Measurements from ENCODE around the gene XRCC4. TPM values are rescaled to one million over a fixed set of nuclear protein-coding genes. Genes with fewer than 3 reads are reported as not detected.

The XRCC4 gene
- total RNA-seq, 1 experiment from 2014 or later, result 24.6 TPM

DNA sequence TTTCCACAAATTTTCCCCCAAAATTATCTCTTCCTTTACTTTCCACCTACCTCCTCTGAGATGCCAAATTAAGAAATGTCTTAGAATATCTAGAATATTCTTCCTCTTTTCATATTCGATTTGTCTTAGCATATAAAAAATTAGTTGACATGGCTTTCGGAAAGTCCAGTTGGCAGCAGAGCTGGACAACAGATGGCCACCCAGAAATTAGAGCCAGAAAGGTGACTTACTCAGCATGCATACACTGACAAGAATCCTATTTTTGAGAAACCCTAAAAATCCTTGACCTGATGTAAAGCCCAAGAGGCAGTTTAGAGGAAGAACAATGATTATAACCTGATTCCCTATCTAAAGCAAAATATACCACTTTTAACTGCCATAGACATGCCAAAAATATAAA, 22.2 kb upstream of the XRCC4 start:
- Histone ChIP-seq H3K9ac (ENCODE audit: low read length) (no peak overlapping the region), H3K9me3 (ENCODE audit: control insufficient read depth in 1 of 2, insufficient read depth in 1 of 2, low read depth in 1 of 2, low read length in 2 of 2) (no peaks in the 10 kb centered on the region), H3K27me3 (ENCODE audit: insufficient read depth, low read length) (no peaks in the 10 kb centered on the region), H3K4me1 (ENCODE audit: control insufficient read depth in 1 of 2, insufficient read depth in 2 of 2, low read length in 2 of 2) (no peaks in the 10 kb centered on the region), H4K20me1 (ENCODE audit: insufficient read depth) (no peaks in the 10 kb centered on the region), H3K27ac (ENCODE audit: low read depth, low read length) (no peak overlapping the region), H3K4me2 (ENCODE audit: low read length) (no peak overlapping the region), H3K79me2 (ENCODE audit: insufficient read depth, low read length) (peaks cover 55% of the 10 kb centered on the region), H3K4me3 (replicated peaks in 1 of 2; ENCODE audit: low read depth in 1 of 2, low read length in 2 of 2) (no peak overlapping the region), H3K9me2 (ENCODE audit: insufficient read depth) (no peaks in the 10 kb centered on the region), H3K36me3 (ENCODE audit: control insufficient read depth in 1 of 2, insufficient read depth in 2 of 2, low read length in 2 of 2) (peaks cover 7 to 9% of the 10 kb centered on the region in 2 experiments; a peak in 2 of 4 replicates), H2AFZ (ENCODE audit: low read depth, low read length, poor library complexity, severe bottlenecking) (no peak overlapping the region)
- DNase-seq (ENCODE audit: low read depth, low spot score) (no peak), ATAC-seq (no peak)
- RAD21 ChIA-PET (ENCODE audit: low non-redundant PET in 1 of 2, low total read pairs in 2 of 2, uncharacterized antibody in 2 of 2, unreplicated experiment in 2 of 2), result no interaction called here
- intact Hi-C loops (cut with micrococcal nuclease), result no loop called here
- no TSS peak for BruUV-seq (replicated peaks)
- no peak for TF ChIP-seq FOSL1 (IDR thresholded peaks at IDR 0.05; ENCODE audit: low read depth)
- POLR2A ChIA-PET, result interaction anchor here (1.2 kb wide), 1 partner anchor 23 kb away, joined by 3 read pairs; the partner anchor contains the start of genes TMEM167A and XRCC4
- CTCF ChIA-PET, result no interaction called here

DNA sequence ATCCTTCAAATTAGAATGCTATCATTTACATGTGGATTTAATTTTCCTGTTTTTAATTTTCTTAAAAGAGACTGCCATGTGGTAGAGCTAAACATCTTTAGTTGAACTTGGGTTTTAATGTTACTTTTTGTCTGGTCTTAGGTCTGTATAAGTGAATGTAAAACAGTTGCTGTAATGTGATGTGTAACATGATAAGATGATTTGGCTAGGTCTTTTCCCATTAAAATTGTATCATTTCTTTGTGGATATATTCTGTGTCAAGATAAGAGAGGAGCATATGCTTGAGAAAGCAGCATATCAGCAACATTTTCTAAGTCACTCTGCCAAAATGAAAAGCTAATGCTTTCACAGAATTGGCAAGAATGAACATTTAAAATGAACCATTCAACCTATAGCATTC, 18.6 kb upstream of the XRCC4 start:
- no peak overlapping the region for H2AFZ ChIP-seq (ENCODE audit: low read depth, low read length, poor library complexity, severe bottlenecking)
- BruUV-seq (replicated peaks), result no TSS peak
- H3K79me2 ChIP-seq (ENCODE audit: insufficient read depth, low read length), result peaks cover 87% of the 10 kb centered on the region
- no peaks in the 10 kb centered on the region for H3K9me3 ChIP-seq (ENCODE audit: control insufficient read depth in 1 of 2, insufficient read depth in 1 of 2, low read depth in 1 of 2, low read length in 2 of 2)
- H3K36me3 ChIP-seq (ENCODE audit: control insufficient read depth in 1 of 2, insufficient read depth in 2 of 2, low read length in 2 of 2), result peaks cover 5 to 29% of the 10 kb centered on the region in 2 experiments; a peak in 2 of 4 replicates
- ATAC-seq, result no peak
- H3K4me3 ChIP-seq (replicated peaks in 1 of 2; ENCODE audit: low read depth in 1 of 2, low read length in 2 of 2), result no peak overlapping the region
- H3K4me2 ChIP-seq (ENCODE audit: low read length), result no peak overlapping the region
- POLR2A ChIA-PET, result no interaction called here
- RAD21 ChIA-PET (ENCODE audit: low non-redundant PET in 1 of 2, low total read pairs in 2 of 2, uncharacterized antibody in 2 of 2, unreplicated experiment in 2 of 2), result no interaction called here
- H3K9ac ChIP-seq (ENCODE audit: low read length), result no peak overlapping the region
- H3K9me2 ChIP-seq (ENCODE audit: insufficient read depth), result no peaks in the 10 kb centered on the region
- no peaks in the 10 kb centered on the region for H3K27me3 ChIP-seq (ENCODE audit: insufficient read depth, low read length)
- DNase-seq (ENCODE audit: low read depth, low spot score), result no peak
- H4K20me1 ChIP-seq (ENCODE audit: insufficient read depth), result no peaks in the 10 kb centered on the region
- H3K27ac ChIP-seq (ENCODE audit: low read depth, low read length), result no peak overlapping the region
- intact Hi-C loops (cut with micrococcal nuclease), result no loop called here
- CTCF ChIA-PET, result no interaction called here
- H3K4me1 ChIP-seq (ENCODE audit: control insufficient read depth in 1 of 2, insufficient read depth in 2 of 2, low read length in 2 of 2), result no peaks in the 10 kb centered on the region
- TF ChIP-seq SP1 (IDR thresholded peaks at IDR 0.05; ENCODE audit: low read depth) (no peak), ZFX (IDR thresholded peaks at IDR 0.05) (no peak), FOSL1 (IDR thresholded peaks at IDR 0.05; ENCODE audit: low read depth) (no peak), EZH2phosphoT487 (IDR thresholded peaks at IDR 0.05; ENCODE audit: borderline replicate concordance) (no peak), CEBPB (IDR thresholded peaks at IDR 0.05; ENCODE audit: low read depth) (no peak), EZH2 (IDR thresholded peaks at IDR 0.05) (no peak), ZNF274 (IDR thresholded peaks at IDR 0.05; ENCODE audit: low read depth, low read length) (no peak), ELF1 (IDR thresholded peaks at IDR 0.05; ENCODE audit: borderline replicate concordance, low read depth) (no peak), SIN3A (IDR thresholded peaks at IDR 0.05; ENCODE audit: low read depth) (no peak)
- TF ChIP-seq, protein P1, sequence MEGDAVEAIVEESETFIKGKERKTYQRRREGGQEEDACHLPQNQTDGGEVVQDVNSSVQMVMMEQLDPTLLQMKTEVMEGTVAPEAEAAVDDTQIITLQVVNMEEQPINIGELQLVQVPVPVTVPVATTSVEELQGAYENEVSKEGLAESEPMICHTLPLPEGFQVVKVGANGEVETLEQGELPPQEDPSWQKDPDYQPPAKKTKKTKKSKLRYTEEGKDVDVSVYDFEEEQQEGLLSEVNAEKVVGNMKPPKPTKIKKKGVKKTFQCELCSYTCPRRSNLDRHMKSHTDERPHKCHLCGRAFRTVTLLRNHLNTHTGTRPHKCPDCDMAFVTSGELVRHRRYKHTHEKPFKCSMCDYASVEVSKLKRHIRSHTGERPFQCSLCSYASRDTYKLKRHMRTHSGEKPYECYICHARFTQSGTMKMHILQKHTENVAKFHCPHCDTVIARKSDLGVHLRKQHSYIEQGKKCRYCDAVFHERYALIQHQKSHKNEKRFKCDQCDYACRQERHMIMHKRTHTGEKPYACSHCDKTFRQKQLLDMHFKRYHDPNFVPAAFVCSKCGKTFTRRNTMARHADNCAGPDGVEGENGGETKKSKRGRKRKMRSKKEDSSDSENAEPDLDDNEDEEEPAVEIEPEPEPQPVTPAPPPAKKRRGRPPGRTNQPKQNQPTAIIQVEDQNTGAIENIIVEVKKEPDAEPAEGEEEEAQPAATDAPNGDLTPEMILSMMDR (IDR thresholded peaks at IDR 0.05 in 2 of 3, conservative IDR thresholded peaks at IDR 0.05 in 1 of 3; ENCODE audit: borderline replicate concordance in 1 of 3, insufficient read depth in 1 of 3, low read depth in 2 of 3, low read length in 2 of 3), result no peak
- TF ChIP-seq, protein P2, sequence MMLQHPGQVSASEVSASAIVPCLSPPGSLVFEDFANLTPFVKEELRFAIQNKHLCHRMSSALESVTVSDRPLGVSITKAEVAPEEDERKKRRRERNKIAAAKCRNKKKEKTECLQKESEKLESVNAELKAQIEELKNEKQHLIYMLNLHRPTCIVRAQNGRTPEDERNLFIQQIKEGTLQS (IDR thresholded peaks at IDR 0.05), result no peak
- TF ChIP-seq, protein P3, sequence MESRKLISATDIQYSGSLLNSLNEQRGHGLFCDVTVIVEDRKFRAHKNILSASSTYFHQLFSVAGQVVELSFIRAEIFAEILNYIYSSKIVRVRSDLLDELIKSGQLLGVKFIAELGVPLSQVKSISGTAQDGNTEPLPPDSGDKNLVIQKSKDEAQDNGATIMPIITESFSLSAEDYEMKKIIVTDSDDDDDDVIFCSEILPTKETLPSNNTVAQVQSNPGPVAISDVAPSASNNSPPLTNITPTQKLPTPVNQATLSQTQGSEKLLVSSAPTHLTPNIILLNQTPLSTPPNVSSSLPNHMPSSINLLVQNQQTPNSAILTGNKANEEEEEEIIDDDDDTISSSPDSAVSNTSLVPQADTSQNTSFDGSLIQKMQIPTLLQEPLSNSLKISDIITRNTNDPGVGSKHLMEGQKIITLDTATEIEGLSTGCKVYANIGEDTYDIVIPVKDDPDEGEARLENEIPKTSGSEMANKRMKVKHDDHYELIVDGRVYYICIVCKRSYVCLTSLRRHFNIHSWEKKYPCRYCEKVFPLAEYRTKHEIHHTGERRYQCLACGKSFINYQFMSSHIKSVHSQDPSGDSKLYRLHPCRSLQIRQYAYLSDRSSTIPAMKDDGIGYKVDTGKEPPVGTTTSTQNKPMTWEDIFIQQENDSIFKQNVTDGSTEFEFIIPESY (IDR thresholded peaks at IDR 0.05; ENCODE audit: extremely low read depth, insufficient replicate concordance, low read length), result no peak
- TF ChIP-seq, protein P4, sequence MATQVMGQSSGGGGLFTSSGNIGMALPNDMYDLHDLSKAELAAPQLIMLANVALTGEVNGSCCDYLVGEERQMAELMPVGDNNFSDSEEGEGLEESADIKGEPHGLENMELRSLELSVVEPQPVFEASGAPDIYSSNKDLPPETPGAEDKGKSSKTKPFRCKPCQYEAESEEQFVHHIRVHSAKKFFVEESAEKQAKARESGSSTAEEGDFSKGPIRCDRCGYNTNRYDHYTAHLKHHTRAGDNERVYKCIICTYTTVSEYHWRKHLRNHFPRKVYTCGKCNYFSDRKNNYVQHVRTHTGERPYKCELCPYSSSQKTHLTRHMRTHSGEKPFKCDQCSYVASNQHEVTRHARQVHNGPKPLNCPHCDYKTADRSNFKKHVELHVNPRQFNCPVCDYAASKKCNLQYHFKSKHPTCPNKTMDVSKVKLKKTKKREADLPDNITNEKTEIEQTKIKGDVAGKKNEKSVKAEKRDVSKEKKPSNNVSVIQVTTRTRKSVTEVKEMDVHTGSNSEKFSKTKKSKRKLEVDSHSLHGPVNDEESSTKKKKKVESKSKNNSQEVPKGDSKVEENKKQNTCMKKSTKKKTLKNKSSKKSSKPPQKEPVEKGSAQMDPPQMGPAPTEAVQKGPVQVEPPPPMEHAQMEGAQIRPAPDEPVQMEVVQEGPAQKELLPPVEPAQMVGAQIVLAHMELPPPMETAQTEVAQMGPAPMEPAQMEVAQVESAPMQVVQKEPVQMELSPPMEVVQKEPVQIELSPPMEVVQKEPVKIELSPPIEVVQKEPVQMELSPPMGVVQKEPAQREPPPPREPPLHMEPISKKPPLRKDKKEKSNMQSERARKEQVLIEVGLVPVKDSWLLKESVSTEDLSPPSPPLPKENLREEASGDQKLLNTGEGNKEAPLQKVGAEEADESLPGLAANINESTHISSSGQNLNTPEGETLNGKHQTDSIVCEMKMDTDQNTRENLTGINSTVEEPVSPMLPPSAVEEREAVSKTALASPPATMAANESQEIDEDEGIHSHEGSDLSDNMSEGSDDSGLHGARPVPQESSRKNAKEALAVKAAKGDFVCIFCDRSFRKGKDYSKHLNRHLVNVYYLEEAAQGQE (IDR thresholded peaks at IDR 0.05; ENCODE audit: low read depth), result no peak
